Lower leg skin (tissue), 4 donors: ENCODE data around the gene GALNT7. TPM values are rescaled to one million over a fixed set of nuclear protein-coding genes. Genes with fewer than 3 reads are reported as not detected.

Source experiments
- DNase-seq, 2 donors: peaks; one replicate each; pipeline ENCODE4 v3.0.0-alpha.2; 2019; ENCODE audit warnings: low spot score in 2 of 2
- H3K4me3 ChIP-seq: fragments of 200-600 bp; sonication (generic); 2 replicates; pipeline ENCODE4 v1.5.1; 2017; ENCODE audit warnings: mild to moderate bottlenecking, low read depth; ENCODE audit not compliant: poor library complexity, severe bottlenecking
- POLR2A ChIP-seq, 2 donors: fragments of 450-650 bp; IDR thresholded peaks; one replicate each; pipeline ENCODE4 v1.6.1; 2016 to 2017; ENCODE audit warnings: antibody characterized with exemption in 2 of 2, mild to moderate bottlenecking in 1 of 2, moderate library complexity in 1 of 2
- WGBS, 2 donors: methylation state at CpG; one replicate each; pipeline ENCODE4 v1.1.5; 2018; 5-methylcytosine and 5-hydroxymethylcytosine counted together
- intact Hi-C: fragments of 100-400 bp; cut with DNase I; formaldehyde crosslinking; loops from one replicate; pipeline ENCODE4 v1.15.0; 2023; ENCODE audit warnings: low total_unique reads
- total RNA-seq, 4 donors: library from RNA; depleted of rRNA; stranded (reverse); fragments of >200 nt; gene quantifications; one replicate each; pipeline ENCODE4 v1.1.0, GENCODE V29; 2016
- TF ChIP-seq, protein P1 (sequence below), 3 donors: fragments of 450-650 bp; IDR thresholded peaks; one replicate each; pipeline ENCODE4 v1.5.1; 2016; ENCODE audit warnings: antibody characterized with exemption in 3 of 3, mild to moderate bottlenecking in 3 of 3, moderate library complexity in 2 of 3

The GALNT7 gene
- total RNA-seq, 4 donors from 2014 or later = 2.3 to 14.0 (median 12.5) TPM

DNA sequence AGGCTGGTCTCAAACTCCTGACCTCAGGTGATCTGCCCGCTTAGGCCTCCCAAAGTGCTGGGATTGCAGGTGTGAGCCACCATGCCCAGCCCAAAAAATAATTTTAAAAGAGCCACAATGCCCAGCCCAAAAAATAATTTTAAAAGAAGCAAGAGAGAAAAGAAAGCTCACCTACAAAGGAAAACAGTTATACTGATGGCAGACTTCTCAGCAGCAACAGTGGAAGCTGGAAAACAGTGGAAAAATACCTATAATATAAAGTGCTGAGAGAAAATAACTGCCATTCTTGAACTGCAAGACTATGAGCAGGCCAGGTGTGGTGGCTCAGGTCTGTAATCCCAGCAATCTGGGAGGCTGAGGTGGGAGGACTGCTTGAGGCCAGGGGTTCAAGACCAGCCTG lies 178.9 kb downstream of the GALNT7 start:
- no peak for TF ChIP-seq POLR2A (IDR thresholded peaks at IDR 0.05)
- TF ChIP-seq, protein P1, sequence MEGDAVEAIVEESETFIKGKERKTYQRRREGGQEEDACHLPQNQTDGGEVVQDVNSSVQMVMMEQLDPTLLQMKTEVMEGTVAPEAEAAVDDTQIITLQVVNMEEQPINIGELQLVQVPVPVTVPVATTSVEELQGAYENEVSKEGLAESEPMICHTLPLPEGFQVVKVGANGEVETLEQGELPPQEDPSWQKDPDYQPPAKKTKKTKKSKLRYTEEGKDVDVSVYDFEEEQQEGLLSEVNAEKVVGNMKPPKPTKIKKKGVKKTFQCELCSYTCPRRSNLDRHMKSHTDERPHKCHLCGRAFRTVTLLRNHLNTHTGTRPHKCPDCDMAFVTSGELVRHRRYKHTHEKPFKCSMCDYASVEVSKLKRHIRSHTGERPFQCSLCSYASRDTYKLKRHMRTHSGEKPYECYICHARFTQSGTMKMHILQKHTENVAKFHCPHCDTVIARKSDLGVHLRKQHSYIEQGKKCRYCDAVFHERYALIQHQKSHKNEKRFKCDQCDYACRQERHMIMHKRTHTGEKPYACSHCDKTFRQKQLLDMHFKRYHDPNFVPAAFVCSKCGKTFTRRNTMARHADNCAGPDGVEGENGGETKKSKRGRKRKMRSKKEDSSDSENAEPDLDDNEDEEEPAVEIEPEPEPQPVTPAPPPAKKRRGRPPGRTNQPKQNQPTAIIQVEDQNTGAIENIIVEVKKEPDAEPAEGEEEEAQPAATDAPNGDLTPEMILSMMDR (IDR thresholded peaks at IDR 0.05) = no peak

DNA sequence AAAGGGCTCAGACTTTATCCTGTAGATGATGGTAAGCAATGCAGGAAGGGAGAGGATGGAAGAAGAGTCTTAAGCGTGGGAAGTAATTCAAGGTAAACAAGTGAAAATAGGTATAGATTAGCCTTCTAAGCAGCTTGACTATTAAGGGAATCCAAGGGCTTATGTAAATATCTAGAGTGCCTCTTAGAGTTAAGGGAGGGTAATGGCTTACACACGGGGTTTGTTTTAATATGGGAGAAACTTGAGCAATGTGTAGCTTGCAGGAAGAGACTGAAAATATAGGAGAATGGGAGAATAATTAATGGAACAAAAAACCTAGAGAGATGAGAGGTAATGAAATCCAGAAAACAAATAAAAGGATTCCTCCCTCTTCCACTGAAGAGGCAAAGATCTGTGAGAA lies 189.3 kb downstream of the GALNT7 start:
- DNase-seq = no peak
- 84 to 87% methylated on average over 2 of the region's 2 CpGs for WGBS, 2 donors
- H3K4me3 ChIP-seq = no peak overlapping the region
- intact Hi-C loops = no loop called here
- TF ChIP-seq, protein P1 (IDR thresholded peaks at IDR 0.05) = no peak
- TF ChIP-seq POLR2A (IDR thresholded peaks at IDR 0.05) = no peak

More for the DNA sequence above, 178.9 kb downstream of the GALNT7 start:
- no peak overlapping the region for H3K4me3 ChIP-seq
- WGBS, 2 donors = 94 to 100% methylated on average over 1 of the region's 1 CpG
- intact Hi-C loops = no loop called here
- no peak for DNase-seq

DNA sequence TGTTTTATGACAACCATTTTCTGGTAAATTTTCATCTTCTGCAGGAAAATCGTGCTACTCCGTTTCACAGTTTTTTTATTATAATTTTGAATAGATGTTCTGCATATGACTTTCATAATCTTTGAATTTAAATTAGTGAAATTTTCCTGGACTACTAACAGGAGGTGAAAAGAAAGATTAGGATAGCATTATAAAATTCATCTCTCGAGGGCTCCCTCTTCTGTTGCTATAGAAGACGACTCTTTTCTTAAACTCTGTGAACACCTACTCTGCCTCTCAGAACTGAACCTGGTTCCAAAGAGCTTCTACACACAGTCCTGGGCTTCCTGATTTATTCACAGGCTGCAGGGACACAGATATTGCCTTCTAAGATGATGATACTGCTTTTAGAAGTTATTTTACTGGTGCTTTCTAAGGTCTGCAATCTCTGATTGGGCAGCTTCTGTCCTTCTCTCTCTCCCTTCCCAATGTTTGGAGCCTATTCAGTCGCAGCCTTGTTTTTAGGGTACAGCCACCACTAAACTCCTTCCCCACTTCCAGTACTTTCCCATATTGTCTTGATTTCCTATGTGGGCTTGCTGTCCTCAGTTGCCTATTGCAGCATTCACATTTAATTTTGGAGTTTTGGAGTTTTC lies 192.1 kb downstream of the GALNT7 start:
- intact Hi-C loops = no loop called here
- no peak for TF ChIP-seq POLR2A (IDR thresholded peaks at IDR 0.05)
- TF ChIP-seq, protein P1 (IDR thresholded peaks at IDR 0.05) = no peak
- no peak for DNase-seq
- no peak overlapping the region for H3K4me3 ChIP-seq
- WGBS, 2 donors = 55 to 60% methylated on average over 5 of the region's 5 CpGs

DNA sequence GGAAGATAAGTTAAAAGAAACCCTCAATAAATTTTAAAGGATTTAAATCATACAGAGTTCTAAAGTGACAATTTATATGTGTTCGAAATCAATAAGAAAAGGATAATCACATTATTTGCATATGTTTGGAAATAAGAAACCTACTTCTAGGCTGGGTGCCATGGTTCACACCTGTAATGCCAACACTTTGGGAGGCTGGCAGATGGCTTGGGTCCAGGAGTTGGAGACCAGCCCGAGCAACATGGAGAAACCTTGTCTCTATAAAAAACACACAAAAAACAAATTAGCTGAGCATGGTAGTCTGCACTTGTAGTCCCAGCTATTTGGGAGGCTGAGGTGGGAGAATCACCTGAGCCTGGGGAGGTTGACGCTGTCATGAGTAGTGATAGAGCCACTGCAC lies 194.1 kb downstream of the GALNT7 start:
- no peak for TF ChIP-seq POLR2A (IDR thresholded peaks at IDR 0.05)
- TF ChIP-seq, protein P1 (IDR thresholded peaks at IDR 0.05) = no peak
- H3K4me3 ChIP-seq = no peak overlapping the region
- 59 to 66% methylated on average over 3 of the region's 3 CpGs for WGBS, 2 donors
- intact Hi-C loops = no loop called here
- DNase-seq = no peak

DNA sequence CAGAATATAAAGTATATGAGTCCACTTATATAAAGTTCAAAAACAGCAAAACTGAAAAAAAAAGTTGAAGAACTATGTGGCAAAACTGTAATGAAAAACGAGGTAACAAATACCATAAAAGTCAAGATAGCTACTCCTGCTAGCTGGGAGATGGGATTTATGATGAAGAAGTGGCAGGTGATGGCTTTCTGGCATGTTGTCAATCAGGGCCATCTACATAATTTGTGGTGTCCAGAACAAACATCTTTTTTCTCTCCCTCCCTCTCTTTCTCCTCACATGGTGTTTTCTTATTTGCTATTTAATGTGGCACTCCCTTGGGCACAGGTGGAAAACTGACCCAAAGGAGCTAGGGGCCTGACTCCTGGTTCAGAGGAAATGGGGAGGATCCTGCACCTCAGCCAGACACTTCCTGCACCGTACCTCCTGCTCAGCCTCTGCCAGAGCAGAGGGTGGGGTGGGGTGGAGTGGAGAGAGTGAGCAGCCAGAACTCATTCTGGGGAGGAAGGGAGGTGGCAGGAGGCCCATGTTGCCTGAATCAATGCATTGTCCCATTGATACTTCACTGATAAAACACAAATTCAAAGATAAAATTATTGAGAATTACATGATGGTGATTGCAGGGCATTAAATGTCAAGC lies 196.9 kb downstream of the GALNT7 start:
- WGBS, 2 donors = 19 to 33% methylated on average over 2 of the region's 2 CpGs
- H3K4me3 ChIP-seq = no peak overlapping the region
- DNase-seq = no peak
- TF ChIP-seq POLR2A (IDR thresholded peaks at IDR 0.05) = no peak
- TF ChIP-seq, protein P1 (IDR thresholded peaks at IDR 0.05) = no peak
- intact Hi-C loops = no loop called here
